HepG2 (cell line): ENCODE measurements around the gene USH2A. TPM values are rescaled to one million over a fixed set of nuclear protein-coding genes. Genes with fewer than 3 reads are reported as not detected.

Experiments used
- ATAC-seq: fragments of 200-7000 bp; cut with Tn5 transposase; 3 replicates; pipeline ENCODE4 v1.9.1; 2020; ENCODE audit warnings: mild to moderate bottlenecking, moderate library complexity
- BruUV-seq: library from RNA; stranded (reverse); fragments of 400-500 nt; replicated peaks from 2 replicates; lab custom pipeline; 2021; lab: Mats Ljungman, UMichigan
- CTCF ChIA-PET: fragments of 300-600 bp; formaldehyde crosslinking; extraction: SDS; loops from one replicate; lab custom pipeline; 2021; ENCODE audit warnings: low total read pairs, inconsistent platforms, low intra/inter-chr PET ratio; lab: Yijun Ruan, JAX
- POLR2A ChIA-PET: fragments of 350-600 bp; sonication (Branson Sonifier 250); formaldehyde crosslinking; loops from one replicate; lab custom pipeline; 2020; ENCODE audit warnings: antibody characterized with exemption, inconsistent platforms; lab: Yijun Ruan, JAX
- DNase-seq: peaks from one replicate; pipeline ENCODE4 v3.0.0-alpha.2; 2015; ENCODE audit warnings: low spot score
- FAIRE-seq: peaks from 3 replicates; lab custom pipeline; 2011; peaks lifted over from hg19 to GRCh38; lab: Jason Lieb, UNC
- H2AFZ ChIP-seq: one replicate; pipeline ENCODE4 v1.6.1; 2011; ENCODE audit warnings: low read length, inconsistent platforms
- H3K27ac ChIP-seq: fragments of 300-600 bp; 3 replicates; pipeline ENCODE4 v1.8.0; 2011; ENCODE audit warnings: mixed run types, mild to moderate bottlenecking, mixed read lengths, low read length, inconsistent platforms; ENCODE audit not compliant: insufficient read depth; ENCODE audit errors: extremely low read length
- H3K27me3 ChIP-seq, 2 experiments: fragments of 200-600 bp in 1 of 2; 2 replicates in 1 of 2; 3 replicates in 1 of 2; pipeline versions ENCODE4 v1.6.0 to v1.8.0; 2011; ENCODE audit warnings: low read length in 2 of 2, mild to moderate bottlenecking in 2 of 2, moderate library complexity in 2 of 2, inconsistent platforms in 1 of 2; ENCODE audit not compliant: insufficient read depth in 2 of 2, control insufficient read depth in 1 of 2
- H3K36me3 ChIP-seq, 2 experiments: fragments of 200-600 bp in 1 of 2; replicated peaks in 1 of 2; 2 replicates in 1 of 2; 3 replicates in 1 of 2; pipeline versions ENCODE4 v1.5.1 to v1.8.0; 2011; ENCODE audit warnings: low read length in 2 of 2, inconsistent platforms in 1 of 2; ENCODE audit not compliant: insufficient read depth in 2 of 2, control insufficient read depth in 1 of 2
- H3K4me1 ChIP-seq: 2 replicates; pipeline ENCODE4 v1.5.1; 2012; ENCODE audit warnings: low read length, inconsistent platforms; ENCODE audit not compliant: insufficient read depth
- H3K4me2 ChIP-seq: 2 replicates; pipeline ENCODE4 v1.6.0; 2011; ENCODE audit warnings: low read depth, low read length, inconsistent platforms
- H3K4me3 ChIP-seq, 3 experiments: fragments of 200-600 bp in 1 of 3; sonication (generic), shearing (Covaris generic) in 1 of 3; replicated peaks in 1 of 3; 2 replicates each; pipeline ENCODE4 v1.5.1; 2011 to 2016; ENCODE audit warnings: low read length in 3 of 3, inconsistent platforms in 2 of 3, low read depth in 2 of 3, mild to moderate bottlenecking in 2 of 3, control low read depth in 1 of 3, mixed read lengths in 1 of 3; ENCODE audit not compliant: insufficient read depth in 1 of 3
- H3K79me2 ChIP-seq: one replicate; pipeline ENCODE4 v1.6.1; 2011; ENCODE audit warnings: low read length, inconsistent platforms; ENCODE audit not compliant: insufficient read depth
- H3K9ac ChIP-seq: 2 replicates; pipeline ENCODE4 v1.6.0; 2011; ENCODE audit warnings: mild to moderate bottlenecking, low read depth, low read length, inconsistent platforms; ENCODE audit not compliant: insufficient read depth
- H3K9me3 ChIP-seq: 2 replicates; pipeline ENCODE4 v1.5.1; 2012; ENCODE audit warnings: mild to moderate bottlenecking, low read length
- H4K20me1 ChIP-seq: 2 replicates; pipeline ENCODE4 v1.6.0; 2011; ENCODE audit warnings: inconsistent platforms, mild to moderate bottlenecking, low read length, moderate library complexity; ENCODE audit not compliant: insufficient read depth
- ADNP ChIP-seq: sonication (generic); formaldehyde crosslinking; IDR thresholded peaks from 2 replicates; pipeline ENCODE4 v1.4.0; 2020; ENCODE audit warnings: missing genetic modification reagents
- IKZF5 ChIP-seq: IDR thresholded peaks from 2 replicates; pipeline ENCODE4 v1.6.1; 2018; ENCODE audit warnings: missing genetic modification reagents, mild to moderate bottlenecking, missing compliant biosample characterization
- NR2F6 ChIP-seq, 2 experiments: IDR thresholded peaks; 2 replicates each; pipeline ENCODE4 v1.6.1; 2016; ENCODE audit warnings: antibody characterized with exemption in 1 of 2, mild to moderate bottlenecking in 1 of 2
- ONECUT2 ChIP-seq: sonication (generic); formaldehyde crosslinking; IDR thresholded peaks from 2 replicates; pipeline ENCODE4 v1.4.0; 2020; ENCODE audit warnings: missing genetic modification reagents
- WGBS: methylation state at CpG from one replicate; pipeline ENCODE4 v1.1.6; 2017; ENCODE audit warnings: low lambda C conversion rate; 5-methylcytosine and 5-hydroxymethylcytosine counted together
- in situ Hi-C: cut with HindIII; loops from 2 replicates; pipeline ENCODE4 v1.10.0; 2017; ENCODE audit warnings: low pct_unique_long_range_greater_than_20kb; ENCODE audit not compliant: extremely low pct_ligation_motif_present
- intact Hi-C: fragments of 100-400 bp; cut with micrococcal nuclease; formaldehyde crosslinking; loops from one replicate; pipeline ENCODE4 v1.10.0; 2022; ENCODE audit not compliant: unreplicated experiment
- polyA plus RNA-seq, 8 experiments: library from polyadenylated mRNA; depleted of rRNA in 3 of 8; stranded (reverse) in 7 of 8; unstranded in 1 of 8; fragments of >200 nt; fragmentation: Illumina TruSeq in 4 of 8; extraction: Trizol in 4 of 8; gene quantifications; 2 replicates each; pipeline versions ENCODE4 v1.2.1 to v1.2.3, GENCODE V29; 2011 to 2016; ENCODE audit warnings: low read depth in 4 of 8, missing spikeins in 1 of 8, mixed read lengths in 1 of 8; ENCODE audit not compliant: insufficient read depth in 1 of 8
- total RNA-seq, 5 experiments: library from RNA; depleted of rRNA; stranded (reverse); fragments of >200 nt; fragmentation: Illumina TruSeq; extraction: Trizol; gene quantifications; 2 replicates each; pipeline ENCODE4 v1.2.3, GENCODE V29; 2016; ENCODE audit warnings: low read depth in 1 of 5
- TF ChIP-seq, protein P1 (sequence below): sonication (generic); formaldehyde crosslinking; IDR thresholded peaks from 2 replicates; pipeline ENCODE4 v1.5.0; 2020; ENCODE audit warnings: missing genetic modification reagents
- TF ChIP-seq, protein P2 (sequence below): sonication (generic); formaldehyde crosslinking; IDR thresholded peaks from 2 replicates; pipeline ENCODE4 v1.4.0; 2020; ENCODE audit warnings: mild to moderate bottlenecking, missing genetic modification reagents, borderline replicate concordance

Gene USH2A
- total and polyA plus RNA-seq, 2 of the 13 experiments (the other 11 are each of a cell fraction or from before 2014, with no cell fraction given): 0.02 TPM; not detected in 1

DNA sequence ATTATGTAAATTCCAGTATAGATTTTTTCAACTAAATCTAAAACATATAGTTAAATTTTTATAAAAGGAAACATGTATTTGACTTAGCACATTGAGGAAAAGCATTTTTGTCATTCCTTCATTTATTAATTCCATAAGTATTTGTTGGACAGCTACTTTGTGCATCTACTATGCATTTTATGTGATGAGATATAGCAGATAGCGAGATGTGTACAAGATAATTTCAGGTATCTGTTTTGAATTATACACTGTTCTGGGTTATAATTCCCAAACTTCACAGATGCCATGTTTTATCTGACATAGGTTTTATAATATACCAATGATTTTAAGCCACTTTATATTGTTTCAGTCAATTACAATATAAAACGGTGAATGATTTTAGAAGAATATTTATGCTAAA, 398.7 kb downstream of the USH2A start:
- POLR2A ChIA-PET: no interaction called here
- CTCF ChIA-PET: no interaction called here
- WGBS: 2% methylated on average over 2 of the region's 2 CpGs

More for the DNA sequence above, 398.7 kb downstream of the USH2A start:
- ATAC-seq: no peak
- H2AFZ ChIP-seq: no peak overlapping the region
- H3K4me2 ChIP-seq: no peak overlapping the region
- FAIRE-seq: no peak
- no peaks in the 10 kb centered on the region for H3K9me3 ChIP-seq
- in situ Hi-C loops (no loop called here), intact Hi-C loops (no loop called here)
- H3K36me3 ChIP-seq: no peaks in the 10 kb centered on the region
- TF ChIP-seq IKZF5: no peak
- no peak for TF ChIP-seq NR2F6 (IDR thresholded peaks at IDR 0.05)
- TF ChIP-seq NR2F6 (CRISPR knock-in tag; IDR thresholded peaks at IDR 0.05): no peak
- TF ChIP-seq, protein P1, sequence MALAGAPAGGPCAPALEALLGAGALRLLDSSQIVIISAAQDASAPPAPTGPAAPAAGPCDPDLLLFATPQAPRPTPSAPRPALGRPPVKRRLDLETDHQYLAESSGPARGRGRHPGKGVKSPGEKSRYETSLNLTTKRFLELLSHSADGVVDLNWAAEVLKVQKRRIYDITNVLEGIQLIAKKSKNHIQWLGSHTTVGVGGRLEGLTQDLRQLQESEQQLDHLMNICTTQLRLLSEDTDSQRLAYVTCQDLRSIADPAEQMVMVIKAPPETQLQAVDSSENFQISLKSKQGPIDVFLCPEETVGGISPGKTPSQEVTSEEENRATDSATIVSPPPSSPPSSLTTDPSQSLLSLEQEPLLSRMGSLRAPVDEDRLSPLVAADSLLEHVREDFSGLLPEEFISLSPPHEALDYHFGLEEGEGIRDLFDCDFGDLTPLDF (CRISPR knock-in tag): no peak
- TF ChIP-seq, protein P2, sequence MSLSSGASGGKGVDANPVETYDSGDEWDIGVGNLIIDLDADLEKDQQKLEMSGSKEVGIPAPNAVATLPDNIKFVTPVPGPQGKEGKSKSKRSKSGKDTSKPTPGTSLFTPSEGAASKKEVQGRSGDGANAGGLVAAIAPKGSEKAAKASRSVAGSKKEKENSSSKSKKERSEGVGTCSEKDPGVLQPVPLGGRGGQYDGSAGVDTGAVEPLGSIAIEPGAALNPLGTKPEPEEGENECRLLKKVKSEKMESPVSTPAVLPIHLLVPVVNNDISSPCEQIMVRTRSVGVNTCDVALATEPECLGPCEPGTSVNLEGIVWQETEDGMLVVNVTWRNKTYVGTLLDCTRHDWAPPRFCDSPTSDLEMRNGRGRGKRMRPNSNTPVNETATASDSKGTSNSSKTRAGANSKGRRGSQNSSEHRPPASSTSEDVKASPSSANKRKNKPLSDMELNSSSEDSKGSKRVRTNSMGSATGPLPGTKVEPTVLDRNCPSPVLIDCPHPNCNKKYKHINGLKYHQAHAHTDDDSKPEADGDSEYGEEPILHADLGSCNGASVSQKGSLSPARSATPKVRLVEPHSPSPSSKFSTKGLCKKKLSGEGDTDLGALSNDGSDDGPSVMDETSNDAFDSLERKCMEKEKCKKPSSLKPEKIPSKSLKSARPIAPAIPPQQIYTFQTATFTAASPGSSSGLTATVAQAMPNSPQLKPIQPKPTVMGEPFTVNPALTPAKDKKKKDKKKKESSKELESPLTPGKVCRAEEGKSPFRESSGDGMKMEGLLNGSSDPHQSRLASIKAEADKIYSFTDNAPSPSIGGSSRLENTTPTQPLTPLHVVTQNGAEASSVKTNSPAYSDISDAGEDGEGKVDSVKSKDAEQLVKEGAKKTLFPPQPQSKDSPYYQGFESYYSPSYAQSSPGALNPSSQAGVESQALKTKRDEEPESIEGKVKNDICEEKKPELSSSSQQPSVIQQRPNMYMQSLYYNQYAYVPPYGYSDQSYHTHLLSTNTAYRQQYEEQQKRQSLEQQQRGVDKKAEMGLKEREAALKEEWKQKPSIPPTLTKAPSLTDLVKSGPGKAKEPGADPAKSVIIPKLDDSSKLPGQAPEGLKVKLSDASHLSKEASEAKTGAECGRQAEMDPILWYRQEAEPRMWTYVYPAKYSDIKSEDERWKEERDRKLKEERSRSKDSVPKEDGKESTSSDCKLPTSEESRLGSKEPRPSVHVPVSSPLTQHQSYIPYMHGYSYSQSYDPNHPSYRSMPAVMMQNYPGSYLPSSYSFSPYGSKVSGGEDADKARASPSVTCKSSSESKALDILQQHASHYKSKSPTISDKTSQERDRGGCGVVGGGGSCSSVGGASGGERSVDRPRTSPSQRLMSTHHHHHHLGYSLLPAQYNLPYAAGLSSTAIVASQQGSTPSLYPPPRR (CRISPR knock-in tag): no peak
- no peak for TF ChIP-seq ONECUT2 (CRISPR knock-in tag)
- TF ChIP-seq ADNP: no peak
- H4K20me1 ChIP-seq: no peaks in the 10 kb centered on the region
- no peaks in the 10 kb centered on the region for H3K79me2 ChIP-seq
- H3K4me1 ChIP-seq: no peaks in the 10 kb centered on the region
- BruUV-seq: no TSS peak
- H3K27me3 ChIP-seq: no peaks in the 10 kb centered on the region
- DNase-seq: no peak
- H3K27ac ChIP-seq: no peak overlapping the region
- H3K4me3 ChIP-seq: no peak overlapping the region
- H3K9ac ChIP-seq: no peak overlapping the region
